ENCODE data around the gene LRRIQ4.

Gene LRRIQ4

GRCh38 chr3:169868369-169868768, 55.7 kb downstream of the LRRIQ4 start:
- no peak overlapping the region for H3K4me3 ChIP-seq
- TF ChIP-seq CTCF (IDR thresholded peaks at IDR 0.05) = no peak
- DNase-seq (ENCODE audit: low spot score) = no peak
- H3K27ac ChIP-seq = no peak overlapping the region

GRCh38 chr3:169869484-169870220, 57.0 kb downstream of the LRRIQ4 start, which contains the start of gene LRRC31:
TSS of gene LRRC31 (minus strand) at chr3:169869935. CDS start at chr3:169869807, 128 bp downstream.
- no peak within 1 kb of the TSS for H3K4me3 ChIP-seq
- no peak for DNase-seq (ENCODE audit: low spot score)
- H3K27ac ChIP-seq = no peak within 1 kb of the TSS
- no peak for TF ChIP-seq CTCF (IDR thresholded peaks at IDR 0.05)

GRCh38 chr3:169871129-169871886, 58.6 kb downstream of the LRRIQ4 start:
- Histone ChIP-seq H3K4me3 (no peak overlapping the region), H3K27ac (no peak overlapping the region)
- DNase-seq (ENCODE audit: low spot score) = no peak
- no peak for TF ChIP-seq CTCF (IDR thresholded peaks at IDR 0.05)

GRCh38 chr3:169879013-169879557, 66.4 kb downstream of the LRRIQ4 start:
- no peak overlapping the region for H3K4me3 ChIP-seq
- no peak overlapping the region for H3K27ac ChIP-seq
- TF ChIP-seq CTCF (IDR thresholded peaks at IDR 0.05) = no peak
- DNase-seq (ENCODE audit: low spot score) = no peak

GRCh38 chr3:169879845-169880575, 67.3 kb downstream of the LRRIQ4 start:
- DNase-seq (ENCODE audit: low spot score) = no peak
- no peak for TF ChIP-seq CTCF (IDR thresholded peaks at IDR 0.05)
- Histone ChIP-seq H3K27ac (no peak overlapping the region), H3K4me3 (no peak overlapping the region)

GRCh38 chr3:169880576-169881250, 68.0 kb downstream of the LRRIQ4 start:
- no peak overlapping the region for H3K27ac ChIP-seq
- H3K4me3 ChIP-seq = no peak overlapping the region
- no peak for TF ChIP-seq CTCF (IDR thresholded peaks at IDR 0.05)
- DNase-seq (ENCODE audit: low spot score) = no peak

Measured in coronary artery (tissue), 2 donors.